Lung (tissue), 12 donors: ENCODE data around the gene GPR151. TPM values are rescaled to one million over a fixed set of nuclear protein-coding genes. Genes with fewer than 3 reads are reported as not detected.

Experiments
- ATAC-seq: fragments of 200-7000 bp; cut with Tn5 transposase; one replicate; pipeline ENCODE4 v1.9.1; 2020; ENCODE audit warnings: moderate number of reproducible peaks; ENCODE audit not compliant: insufficient read depth, low FRiP score
- DNase-seq, 3 donors: peaks; one replicate each; pipeline ENCODE4 v3.0.0-alpha.2; 2013 to 2017
- H3K27ac ChIP-seq, 2 donors: one replicate each; pipeline ENCODE4 v1.5.1; 2013; ENCODE audit warnings: mild to moderate bottlenecking in 2 of 2, moderate library complexity in 2 of 2, control low read depth in 1 of 2, inconsistent platforms in 1 of 2, low read depth in 1 of 2, low read length in 1 of 2
- H3K27me3 ChIP-seq, 3 donors: one replicate each; pipeline ENCODE4 v1.5.1; 2013; ENCODE audit warnings: low read length in 2 of 3; ENCODE audit not compliant: control insufficient read depth in 3 of 3, insufficient read depth in 3 of 3
- H3K36me3 ChIP-seq, 4 donors: one replicate each; pipeline ENCODE4 v1.5.1; 2013; ENCODE audit warnings: low read length in 4 of 4, mild to moderate bottlenecking in 1 of 4, moderate library complexity in 1 of 4; ENCODE audit not compliant: control insufficient read depth in 4 of 4, insufficient read depth in 4 of 4
- H3K4me1 ChIP-seq, 5 donors: one replicate each; pipeline ENCODE4 v1.5.1; 2013; ENCODE audit warnings: low read length in 5 of 5, mild to moderate bottlenecking in 2 of 5, moderate library complexity in 1 of 5; ENCODE audit not compliant: control insufficient read depth in 5 of 5, insufficient read depth in 5 of 5
- H3K4me3 ChIP-seq: one replicate; pipeline ENCODE4 v1.5.1; 2013; ENCODE audit warnings: mild to moderate bottlenecking, control low read depth, moderate library complexity
- H3K9ac ChIP-seq, 2 donors: one replicate each; pipeline ENCODE4 v1.5.1; 2013; ENCODE audit warnings: low read length in 2 of 2, control low read depth in 1 of 2; ENCODE audit not compliant: insufficient read depth in 1 of 2
- H3K9me3 ChIP-seq, 4 donors: one replicate each; pipeline ENCODE4 v1.5.1; 2013; ENCODE audit warnings: low read length in 3 of 4, mild to moderate bottlenecking in 1 of 4, moderate library complexity in 1 of 4; ENCODE audit not compliant: control insufficient read depth in 4 of 4, insufficient read depth in 3 of 4
- WGBS, 2 donors: extraction: QIAGEN DNeasy Blood & Tissue Kit; methylation state at CpG; one replicate each; pipeline ENCODE4 v1.1.7; 2013; 5-methylcytosine and 5-hydroxymethylcytosine counted together
- polyA plus RNA-seq, 2 donors: library from polyadenylated mRNA; stranded (reverse); fragments of 200-250 nt; gene quantifications; one replicate each; pipeline ENCODE4 v1.2.1, GENCODE V29; 2013
- total RNA-seq, 2 donors: library from RNA; depleted of rRNA in 1 of 2; stranded (reverse); fragments of >200 nt in 1 of 2; gene quantifications; one replicate each; pipeline ENCODE4 v1.2.1, GENCODE V29; 2014 to 2021
- TF ChIP-seq, protein P1 (sequence below): IDR thresholded peaks from 2 replicates; pipeline ENCODE4 v1.5.1; 2012; ENCODE audit warnings: mild to moderate bottlenecking; ENCODE audit errors: control extremely low read depth, extremely low read depth
- donor health status: control.
- donor health status: control.
- donor health status: Bipolar disorder and iron deficiency.
- donor health status: healthy.
- donor health status: DM: yes; HTN: yes; CAD: no.

GPR151 gene
- total and polyA plus RNA-seq, 4 donors, result not detected

DNA sequence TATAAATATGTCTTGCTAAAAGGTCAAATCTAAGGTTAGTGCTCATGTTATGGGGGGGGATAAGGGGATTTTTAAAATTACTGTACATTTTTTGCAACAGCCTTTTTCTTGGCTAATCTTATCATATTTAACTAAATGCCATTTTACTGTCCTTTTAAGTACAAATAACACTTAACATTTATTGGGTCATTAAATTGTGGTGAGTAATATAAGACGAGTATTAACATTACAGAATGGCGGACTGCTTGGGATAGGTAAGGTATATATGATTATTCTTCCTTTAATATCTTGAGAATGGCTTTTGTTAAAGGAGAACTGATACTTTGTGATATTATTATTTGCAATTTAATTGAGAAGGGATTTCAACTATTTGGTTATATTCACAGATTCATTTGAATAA is 33.2 kb downstream of the GPR151 start:
- TF ChIP-seq, protein P1, sequence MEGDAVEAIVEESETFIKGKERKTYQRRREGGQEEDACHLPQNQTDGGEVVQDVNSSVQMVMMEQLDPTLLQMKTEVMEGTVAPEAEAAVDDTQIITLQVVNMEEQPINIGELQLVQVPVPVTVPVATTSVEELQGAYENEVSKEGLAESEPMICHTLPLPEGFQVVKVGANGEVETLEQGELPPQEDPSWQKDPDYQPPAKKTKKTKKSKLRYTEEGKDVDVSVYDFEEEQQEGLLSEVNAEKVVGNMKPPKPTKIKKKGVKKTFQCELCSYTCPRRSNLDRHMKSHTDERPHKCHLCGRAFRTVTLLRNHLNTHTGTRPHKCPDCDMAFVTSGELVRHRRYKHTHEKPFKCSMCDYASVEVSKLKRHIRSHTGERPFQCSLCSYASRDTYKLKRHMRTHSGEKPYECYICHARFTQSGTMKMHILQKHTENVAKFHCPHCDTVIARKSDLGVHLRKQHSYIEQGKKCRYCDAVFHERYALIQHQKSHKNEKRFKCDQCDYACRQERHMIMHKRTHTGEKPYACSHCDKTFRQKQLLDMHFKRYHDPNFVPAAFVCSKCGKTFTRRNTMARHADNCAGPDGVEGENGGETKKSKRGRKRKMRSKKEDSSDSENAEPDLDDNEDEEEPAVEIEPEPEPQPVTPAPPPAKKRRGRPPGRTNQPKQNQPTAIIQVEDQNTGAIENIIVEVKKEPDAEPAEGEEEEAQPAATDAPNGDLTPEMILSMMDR, result no peak
- Histone ChIP-seq H3K36me3 (peaks cover 3 to 40% (median 18%) of the 10 kb centered on the region in 4 donors), H3K27me3 (no peaks in the 10 kb centered on the region), H3K27ac (no peak overlapping the region), H3K9ac (no peak overlapping the region), H3K4me1 (no peaks in the 10 kb centered on the region), H3K9me3 (no peaks in the 10 kb centered on the region), H3K4me3 (no peak overlapping the region)
- ATAC-seq, result no peak
- no peak for DNase-seq
- 96 to 97% methylated on average over 2 of the region's 2 CpGs for WGBS, 2 donors

GRCh38 chr5:146475906-146476305 is 40.1 kb downstream of the GPR151 start:
- WGBS, 2 donors, result 92 to 100% methylated on average over 1 of the region's 1 CpG
- ATAC-seq (no peak), DNase-seq (no peak)
- TF ChIP-seq, protein P1, result no peak
- no peak overlapping the region for H3K4me3 ChIP-seq
- no peak overlapping the region for H3K9ac ChIP-seq
- no peak overlapping the region for H3K27ac ChIP-seq
- H3K4me1 ChIP-seq, result no peaks in the 10 kb centered on the region
- H3K9me3 ChIP-seq, result no peaks in the 10 kb centered on the region
- peaks cover 7 to 42% (median 34%) of the 10 kb centered on the region in 4 donors for H3K36me3 ChIP-seq
- H3K27me3 ChIP-seq, result no peaks in the 10 kb centered on the region

GRCh38 chr5:146475190-146475780 is 40.7 kb downstream of the GPR151 start:
- Histone ChIP-seq H3K4me1 (no peaks in the 10 kb centered on the region), H3K4me3 (no peak overlapping the region), H3K9me3 (no peaks in the 10 kb centered on the region), H3K27ac (no peak overlapping the region), H3K36me3 (peaks cover 8 to 42% (median 34%) of the 10 kb centered on the region in 4 donors), H3K9ac (no peak overlapping the region), H3K27me3 (no peaks in the 10 kb centered on the region)
- DNase-seq, result no peak
- ATAC-seq, result no peak
- 84 to 87% methylated on average over 4 of the region's 4 CpGs for WGBS, 2 donors
- TF ChIP-seq, protein P1, result no peak

DNA sequence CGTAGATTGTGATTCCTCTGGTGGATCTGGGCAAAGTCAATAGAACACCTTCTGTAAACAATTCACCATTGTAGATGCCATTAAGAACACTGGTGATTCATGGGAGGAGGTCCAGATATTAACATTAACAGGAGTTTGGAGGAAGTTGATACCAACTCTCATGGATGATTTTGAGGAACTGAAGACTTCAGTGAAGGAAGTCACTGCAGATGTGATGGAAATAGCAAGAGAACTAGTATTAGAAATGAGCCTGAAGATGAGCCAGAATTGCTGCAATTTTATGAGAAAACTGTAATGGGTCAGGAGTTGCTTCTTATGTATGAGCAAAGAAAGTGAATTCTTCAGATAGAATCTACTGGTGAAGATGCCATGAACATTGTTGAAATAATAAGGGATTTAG is 41.9 kb downstream of the GPR151 start:
- 90 to 91% methylated on average over 1 of the region's 1 CpG for WGBS, 2 donors
- Histone ChIP-seq H3K9me3 (no peaks in the 10 kb centered on the region), H3K27ac (no peak overlapping the region), H3K9ac (no peak overlapping the region), H3K4me3 (no peak overlapping the region), H3K27me3 (no peaks in the 10 kb centered on the region), H3K36me3 (peaks cover 9 to 42% (median 36%) of the 10 kb centered on the region in 4 donors), H3K4me1 (no peaks in the 10 kb centered on the region)
- DNase-seq (no peak), ATAC-seq (no peak)
- TF ChIP-seq, protein P1, result no peak
